Caco-2 (cell line): Measurements from ENCODE around the gene SERPINE1. TPM values are rescaled to one million over a fixed set of nuclear protein-coding genes. Genes with fewer than 3 reads are reported as not detected.

Source experiments
- BruUV-seq: library from RNA; stranded (reverse); fragments of 400-500 nt; replicated peaks from 2 replicates; lab custom pipeline; 2021; lab: Mats Ljungman, UMichigan
- CTCF ChIA-PET: fragments of 300-600 bp; sonication (Branson Sonifier 250); formaldehyde crosslinking; loops from one replicate; lab custom pipeline; 2022; ENCODE audit warnings: antibody characterized with exemption; lab: Charles Lee
- POLR2A ChIA-PET: fragments of 300-600 bp; sonication (Branson Sonifier 250); formaldehyde crosslinking; loops from one replicate; lab custom pipeline; 2022; ENCODE audit warnings: antibody characterized with exemption; lab: Charles Lee
- DNase-seq, 2 experiments: peaks; one replicate each; pipeline versions ENCODE4 v3.0.0 to v3.0.0-alpha.2; 2020 to 2022
- H3K27me3 ChIP-seq: replicated peaks from 2 replicates; pipeline ENCODE4 v1.6.0; 2011; ENCODE audit warnings: low read length; ENCODE audit not compliant: control insufficient read depth, insufficient read depth
- H3K36me3 ChIP-seq: 2 replicates; pipeline ENCODE4 v1.5.1; 2011; ENCODE audit warnings: low read length; ENCODE audit not compliant: control insufficient read depth, insufficient read depth
- H3K4me1 ChIP-seq: fragments of 250-450 bp; sonication (Bioruptor Pico); 2 replicates; pipeline ENCODE4 v1.5.1; 2020; ENCODE audit warnings: mild to moderate bottlenecking
- H3K4me3 ChIP-seq: 2 replicates; pipeline ENCODE4 v1.5.1; 2011; ENCODE audit warnings: low read depth, mild to moderate bottlenecking, control low read depth, low read length
- H3K9me3 ChIP-seq: fragments of 250-450 bp; sonication (Bioruptor Pico); 2 replicates; pipeline ENCODE4 v1.5.1; 2020; ENCODE audit warnings: mild to moderate bottlenecking, moderate library complexity
- H3K27ac Mint-ChIP-seq: one replicate; pipeline ENCODE4 v1.8.0; 2022; ENCODE audit warnings: mixed read lengths; ENCODE audit not compliant: unreplicated experiment
- H3K27me3 Mint-ChIP-seq: one replicate; pipeline ENCODE4 v1.8.0; 2022; ENCODE audit warnings: mixed read lengths; ENCODE audit not compliant: insufficient read depth, unreplicated experiment
- H3K36me3 Mint-ChIP-seq: one replicate; pipeline ENCODE4 v1.8.0; 2022; ENCODE audit warnings: mild to moderate bottlenecking, mixed read lengths; ENCODE audit not compliant: insufficient read depth, unreplicated experiment
- H3K4me1 Mint-ChIP-seq: one replicate; pipeline ENCODE4 v1.8.0; 2022; ENCODE audit warnings: low read depth, mixed read lengths; ENCODE audit not compliant: unreplicated experiment
- H3K4me3 Mint-ChIP-seq: one replicate; pipeline ENCODE4 v1.8.0; 2022; ENCODE audit warnings: mild to moderate bottlenecking, moderate library complexity, mixed read lengths; ENCODE audit not compliant: unreplicated experiment
- H3K9me3 Mint-ChIP-seq: one replicate; pipeline ENCODE4 v1.8.0; 2022; ENCODE audit warnings: mixed read lengths; ENCODE audit not compliant: unreplicated experiment
- CTCF ChIP-seq, 2 experiments: fragments of 200-600 bp in 1 of 2; IDR thresholded peaks; 1 replicate in 1 of 2; 2 replicates in 1 of 2; pipeline versions ENCODE4 v1.5.1 to v1.8.0; 2011 to 2022; ENCODE audit warnings: antibody characterized with exemption in 1 of 2, control low read depth in 1 of 2, inconsistent platforms in 1 of 2, low read depth in 1 of 2, low read length in 1 of 2, mild to moderate bottlenecking in 1 of 2, moderate library complexity in 1 of 2; ENCODE audit not compliant: insufficient read depth in 1 of 2, severe bottlenecking in 1 of 2, unreplicated experiment in 1 of 2
- intact Hi-C: fragments of 100-400 bp; cut with micrococcal nuclease; formaldehyde crosslinking; loops from one replicate; pipeline ENCODE4 v1.10.0; 2022; ENCODE audit not compliant: unreplicated experiment
- total RNA-seq: library from RNA; stranded (reverse); gene quantifications from 2 replicates; pipeline ENCODE4 v1.2.3, GENCODE V29; 2022

The SERPINE1 gene
- total RNA-seq, 1 experiment from 2014 or later: 0.25 TPM

GRCh38 chr7:101108330-101108857 is 18.5 kb upstream of the SERPINE1 start:
- ChIA-PET CTCF (interaction anchor here (1.5 kb wide), 1 partner anchor 36 kb away, joined by 3 read pairs; no protein-coding TSS in a partner anchor), POLR2A (no interaction called here)
- Histone ChIP-seq H3K4me1 (0 out of 2 replicates have a peak, but pooled peaks cover 1% of the 10 kb centered on the region), H3K27me3 (no peaks in the 10 kb centered on the region), H3K9me3 (no peaks in the 10 kb centered on the region), H3K36me3 (no peaks in the 10 kb centered on the region), H3K4me3 (no peak overlapping the region)
- H3K27ac Mint-ChIP-seq: no peak overlapping the region
- H3K27me3 Mint-ChIP-seq: no peaks in the 10 kb centered on the region
- H3K36me3 Mint-ChIP-seq: no peaks in the 10 kb centered on the region
- H3K4me3 Mint-ChIP-seq: no peak overlapping the region
- no peak for TF ChIP-seq CTCF (IDR thresholded peaks at IDR 0.05; ENCODE audit: insufficient read depth in 1 of 2, low read depth in 1 of 2, low read length in 1 of 2, severe bottlenecking in 1 of 2, unreplicated experiment in 1 of 2)
- H3K9me3 Mint-ChIP-seq: no peaks in the 10 kb centered on the region
- intact Hi-C loops: no loop called here
- BruUV-seq: no TSS peak
- DNase-seq: no peak
- H3K4me1 Mint-ChIP-seq: no peaks in the 10 kb centered on the region

- Mint-ChIP-seq H3K4me3 (no peak overlapping the region), H3K27me3 (no peaks in the 10 kb centered on the region), H3K9me3 (no peaks in the 10 kb centered on the region), H3K27ac (no peak overlapping the region), H3K4me1 (no peaks in the 10 kb centered on the region), H3K36me3 (no peaks in the 10 kb centered on the region)
- no peak for TF ChIP-seq CTCF (IDR thresholded peaks at IDR 0.05; ENCODE audit: insufficient read depth in 1 of 2, low read depth in 1 of 2, low read length in 1 of 2, severe bottlenecking in 1 of 2, unreplicated experiment in 1 of 2)
- intact Hi-C loops: no loop called here
- no TSS peak for BruUV-seq
- H3K9me3 ChIP-seq: no peaks in the 10 kb centered on the region
- H3K4me3 ChIP-seq: no peak overlapping the region
- CTCF ChIA-PET: interaction anchor here (1.5 kb wide), 1 partner anchor 35 kb away, joined by 3 read pairs; no protein-coding TSS in a partner anchor
- no peak for DNase-seq
- POLR2A ChIA-PET: no interaction called here
- no peaks in the 10 kb centered on the region for H3K36me3 ChIP-seq
- H3K4me1 ChIP-seq: no peaks in the 10 kb centered on the region
- H3K27me3 ChIP-seq: no peaks in the 10 kb centered on the region
Measured at GRCh38 chr7:101108961-101109360, 17.9 kb upstream of the SERPINE1 start.

- Histone ChIP-seq H3K27me3 (no peaks in the 10 kb centered on the region), H3K4me3 (no peak overlapping the region), H3K36me3 (no peaks in the 10 kb centered on the region), H3K9me3 (no peaks in the 10 kb centered on the region), H3K4me1 (no peaks in the 10 kb centered on the region)
- no peaks in the 10 kb centered on the region for H3K27me3 Mint-ChIP-seq
- BruUV-seq: no TSS peak
- no peaks in the 10 kb centered on the region for H3K4me1 Mint-ChIP-seq
- DNase-seq: no peak
- H3K27ac Mint-ChIP-seq: no peak overlapping the region
- ChIA-PET CTCF (no interaction called here), POLR2A (no interaction called here)
- no peak for TF ChIP-seq CTCF (IDR thresholded peaks at IDR 0.05; ENCODE audit: insufficient read depth in 1 of 2, low read depth in 1 of 2, low read length in 1 of 2, severe bottlenecking in 1 of 2, unreplicated experiment in 1 of 2)
- no peak overlapping the region for H3K4me3 Mint-ChIP-seq
- no peaks in the 10 kb centered on the region for H3K9me3 Mint-ChIP-seq
- H3K36me3 Mint-ChIP-seq: no peaks in the 10 kb centered on the region
- intact Hi-C loops: no loop called here
Measured at GRCh38 chr7:101109368-101109767, 17.5 kb upstream of the SERPINE1 start.
